GM12875 (cell line): ENCODE measurements around the gene SRSF7.
"Not testable (repeated sequence)": the region's sequence is repeated elsewhere in the genome, so short reads cannot be mapped to it uniquely, and the experiment has no call there.

Experiments
- H3K4me3 ChIP-seq: one replicate; pipeline ENCODE4 v1.5.1; 2011; ENCODE audit warnings: low read depth, low read length, control low read depth
- TF ChIP-seq, protein P1 (sequence below): IDR thresholded peaks from 2 replicates; pipeline ENCODE4 v1.5.1; 2011; ENCODE audit warnings: low read depth, mild to moderate bottlenecking, control low read depth, inconsistent platforms, low read length, moderate library complexity, borderline replicate concordance; ENCODE audit not compliant: insufficient read depth

SRSF7 gene

DNA sequence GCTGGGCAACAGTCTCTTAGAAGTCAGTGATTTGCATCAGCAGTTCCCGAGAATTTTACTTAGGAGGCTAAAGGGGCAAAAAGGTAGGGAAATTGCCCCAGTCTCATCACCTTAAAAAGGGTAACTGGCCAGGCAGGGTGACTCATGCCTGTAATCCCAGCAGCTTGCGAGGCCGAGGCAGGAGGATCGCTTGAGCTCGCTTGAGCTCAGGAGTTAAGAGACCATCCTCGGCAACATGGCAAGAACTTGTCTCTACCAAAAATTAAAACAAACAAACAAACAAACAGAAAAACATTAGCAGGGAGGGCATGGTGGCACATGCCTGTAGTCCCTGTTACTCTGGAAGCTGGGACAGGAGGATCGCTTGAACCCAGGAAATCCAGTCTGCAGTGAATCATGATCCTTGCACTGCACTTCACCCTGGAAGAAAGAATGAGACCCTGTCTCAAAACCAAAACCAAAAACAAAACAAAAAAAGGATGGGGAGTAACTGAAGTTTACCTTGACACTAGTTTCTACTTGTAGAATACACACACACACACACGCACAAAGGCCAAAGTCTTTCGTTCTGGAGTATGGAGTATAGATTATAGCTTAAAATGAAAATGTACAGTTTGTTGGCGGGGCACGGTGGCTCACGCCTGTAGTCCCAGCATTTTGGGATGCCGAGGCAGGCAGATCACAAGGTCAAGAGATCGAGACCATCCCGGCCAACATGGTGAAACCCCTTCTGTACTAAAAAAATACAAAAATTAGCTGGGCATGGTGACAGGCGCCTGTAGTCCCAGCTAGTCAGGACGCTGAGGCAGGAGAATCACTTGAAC lies 24.1 kb upstream of the SRSF7 start:
- no peak overlapping the region for H3K4me3 ChIP-seq
- TF ChIP-seq, protein P1, sequence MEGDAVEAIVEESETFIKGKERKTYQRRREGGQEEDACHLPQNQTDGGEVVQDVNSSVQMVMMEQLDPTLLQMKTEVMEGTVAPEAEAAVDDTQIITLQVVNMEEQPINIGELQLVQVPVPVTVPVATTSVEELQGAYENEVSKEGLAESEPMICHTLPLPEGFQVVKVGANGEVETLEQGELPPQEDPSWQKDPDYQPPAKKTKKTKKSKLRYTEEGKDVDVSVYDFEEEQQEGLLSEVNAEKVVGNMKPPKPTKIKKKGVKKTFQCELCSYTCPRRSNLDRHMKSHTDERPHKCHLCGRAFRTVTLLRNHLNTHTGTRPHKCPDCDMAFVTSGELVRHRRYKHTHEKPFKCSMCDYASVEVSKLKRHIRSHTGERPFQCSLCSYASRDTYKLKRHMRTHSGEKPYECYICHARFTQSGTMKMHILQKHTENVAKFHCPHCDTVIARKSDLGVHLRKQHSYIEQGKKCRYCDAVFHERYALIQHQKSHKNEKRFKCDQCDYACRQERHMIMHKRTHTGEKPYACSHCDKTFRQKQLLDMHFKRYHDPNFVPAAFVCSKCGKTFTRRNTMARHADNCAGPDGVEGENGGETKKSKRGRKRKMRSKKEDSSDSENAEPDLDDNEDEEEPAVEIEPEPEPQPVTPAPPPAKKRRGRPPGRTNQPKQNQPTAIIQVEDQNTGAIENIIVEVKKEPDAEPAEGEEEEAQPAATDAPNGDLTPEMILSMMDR: no peak

DNA sequence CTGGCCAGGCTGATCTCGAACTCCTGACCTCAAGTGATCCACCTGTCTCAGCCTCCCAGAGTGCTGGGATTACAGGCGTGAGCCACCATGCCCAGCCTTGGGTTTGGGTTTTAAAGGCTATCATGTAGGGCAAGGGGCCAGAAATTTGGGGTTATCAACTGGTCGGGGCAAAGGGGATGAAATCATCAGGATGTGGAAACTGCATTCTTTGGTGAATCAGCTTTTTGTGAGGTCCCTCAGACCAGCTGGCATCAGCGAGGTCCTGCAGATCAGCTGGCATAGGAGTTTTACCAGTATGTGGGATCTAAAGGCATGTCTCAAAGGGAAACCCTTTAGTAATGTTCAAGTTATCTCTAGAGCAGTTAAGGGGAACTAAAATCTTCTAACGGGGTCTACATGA lies 20.5 kb upstream of the SRSF7 start:
- H3K4me3 ChIP-seq: no peak overlapping the region
- TF ChIP-seq, protein P1: no peak

DNA sequence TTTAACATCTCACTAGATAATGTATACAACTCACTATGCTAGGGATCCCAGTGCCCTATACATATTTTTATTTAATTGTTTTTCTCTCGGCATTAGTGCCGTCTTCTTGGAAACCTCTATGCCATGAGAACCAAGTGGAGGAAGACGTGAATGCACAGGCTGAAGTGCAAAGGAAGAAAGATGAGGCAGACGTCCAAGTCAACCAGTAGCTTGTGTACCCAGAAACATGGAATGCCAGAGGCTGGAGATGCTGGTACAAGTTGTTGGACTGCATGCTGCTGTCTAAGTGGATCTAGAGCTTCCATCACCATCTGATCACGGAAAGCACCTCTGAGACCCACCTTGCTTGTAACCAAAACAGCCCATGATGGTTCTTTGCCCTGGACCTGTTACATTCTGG lies 14.4 kb upstream of the SRSF7 start:
- H3K4me3 ChIP-seq: no peak overlapping the region
- TF ChIP-seq, protein P1: no peak

DNA sequence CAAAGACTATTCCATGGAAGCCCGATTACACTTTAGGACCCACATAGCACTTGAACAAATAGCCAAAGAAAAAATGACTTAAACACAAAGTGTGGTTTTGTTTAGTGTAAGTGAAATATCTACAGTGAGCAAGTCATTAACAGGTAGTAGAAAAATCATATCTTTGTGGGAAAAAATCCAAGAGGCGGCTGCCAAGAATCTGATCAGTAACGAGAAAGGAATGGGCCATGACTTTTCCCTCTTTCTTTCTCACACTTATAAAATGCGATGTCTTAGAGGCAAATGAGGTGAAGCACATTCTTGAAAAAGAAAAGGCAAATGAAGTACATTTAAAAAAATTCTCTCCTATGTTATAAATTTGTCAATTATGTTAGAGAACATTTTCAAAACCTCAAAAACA lies 14.0 kb upstream of the SRSF7 start:
- H3K4me3 ChIP-seq: no peak overlapping the region
- TF ChIP-seq, protein P1: no peak

DNA sequence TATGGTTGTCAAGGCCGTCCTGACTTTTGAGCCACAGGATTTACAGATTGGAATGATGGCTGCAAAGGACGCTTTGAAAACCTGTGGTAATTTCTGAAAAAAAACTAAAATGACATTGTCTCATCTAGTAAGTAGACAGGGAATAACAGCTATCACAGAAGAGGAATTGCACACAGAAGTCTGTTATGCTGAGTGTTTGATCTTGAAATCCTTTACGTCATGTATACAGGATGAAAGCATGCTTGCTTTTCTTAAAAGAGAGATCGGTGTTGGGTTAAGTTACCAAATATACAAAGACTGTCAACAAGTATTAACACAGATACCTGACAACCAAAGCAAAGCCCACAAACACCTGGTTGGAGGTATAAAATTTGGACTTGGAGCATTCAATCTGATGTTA lies 12.6 kb upstream of the SRSF7 start:
- TF ChIP-seq, protein P1: no peak
- no peak overlapping the region for H3K4me3 ChIP-seq

DNA sequence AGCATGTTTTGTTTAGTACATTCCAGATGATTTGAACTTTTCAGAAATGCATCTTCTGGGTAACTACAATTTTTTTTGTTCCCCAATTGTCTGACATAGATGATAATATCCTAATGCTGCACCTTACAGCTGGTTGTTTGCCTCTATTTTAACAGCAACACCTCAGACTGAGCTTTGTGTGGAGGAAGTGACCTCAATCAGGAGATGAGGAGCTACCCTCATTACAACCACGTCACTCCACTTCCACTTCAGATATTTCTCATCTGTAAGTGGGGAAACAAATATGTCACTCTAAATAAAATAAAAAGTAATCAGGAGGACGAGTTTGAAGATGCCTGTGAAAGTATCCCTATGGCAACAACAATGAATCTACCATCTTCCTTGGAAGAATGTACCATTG lies 12.1 kb upstream of the SRSF7 start:
- H3K4me3 ChIP-seq: no peak overlapping the region
- TF ChIP-seq, protein P1: no peak

DNA sequence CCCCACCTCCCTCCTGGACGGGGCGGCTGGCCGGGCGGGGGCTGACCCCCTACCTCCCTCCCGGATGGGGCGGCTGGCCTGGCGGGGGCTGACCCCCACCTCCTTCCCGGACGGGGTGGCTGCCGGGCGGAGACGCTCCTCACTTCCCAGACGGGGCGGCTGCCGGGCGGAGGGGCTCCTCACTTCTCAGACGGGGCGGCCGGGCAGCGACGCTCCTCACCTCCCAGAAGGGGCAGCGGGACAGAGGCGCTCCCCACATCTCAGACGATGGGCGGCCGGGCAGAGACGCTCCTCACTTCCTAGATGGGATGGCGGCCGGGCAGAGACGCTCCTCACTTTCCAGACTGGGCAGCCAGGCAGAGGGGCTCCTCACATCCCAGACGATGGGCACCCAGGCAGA lies 4.7 kb upstream of the SRSF7 start:
- H3K4me3 ChIP-seq: not testable (repeated sequence)
